ENCODE results near the gene UPF1.
A peak's percentile ranks its signal among the peaks of the same experiment; 100 is the strongest.
"Not testable (repeated sequence)": the region's sequence is repeated elsewhere in the genome, so short reads cannot be mapped to it uniquely, and the experiment has no call there.

Gene UPF1

DNA sequence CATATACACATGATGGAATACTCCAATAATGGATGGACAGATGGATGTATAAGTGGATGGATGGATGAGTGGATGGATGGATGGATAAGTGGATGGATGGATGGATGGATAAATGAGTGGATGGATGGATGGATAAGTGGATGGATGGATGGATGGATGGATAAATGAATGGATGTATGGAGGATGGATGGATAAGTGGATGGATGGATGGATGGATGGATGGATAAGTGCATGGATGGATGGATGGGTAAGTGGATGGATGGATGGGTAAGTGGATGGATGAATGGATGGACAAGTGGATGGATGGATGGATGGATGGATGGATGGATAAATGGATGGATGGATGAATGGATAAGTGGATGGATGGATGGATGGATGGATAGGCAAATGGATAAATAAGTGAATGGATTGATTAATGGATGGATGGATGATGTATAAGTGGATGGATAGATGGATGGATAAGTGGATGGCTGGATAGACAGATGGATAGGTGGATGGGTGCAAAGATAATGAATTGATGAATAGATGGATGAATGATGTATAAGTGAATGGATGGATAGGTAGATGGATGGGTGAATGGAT, 32.3 kb upstream of the UPF1 start:
- DNase-seq (ENCODE audit: low spot score), result no peak

DNA sequence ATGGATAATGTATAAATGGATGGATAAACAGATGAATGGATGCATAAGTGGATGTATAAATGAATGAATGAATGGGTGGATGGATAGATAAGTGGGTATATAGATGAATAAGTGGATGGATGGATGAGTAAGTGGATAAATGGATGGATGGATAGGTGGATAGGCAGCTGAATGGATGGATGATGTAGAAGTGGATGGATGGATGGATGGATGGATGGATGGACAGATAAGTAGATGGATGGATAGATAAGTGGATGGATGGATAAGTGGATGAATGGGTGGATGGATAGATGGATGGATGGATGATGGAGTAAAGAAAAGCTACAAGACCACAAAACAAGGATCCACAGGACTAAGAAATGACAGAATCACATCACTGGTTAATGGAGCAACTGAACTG, 31.7 kb upstream of the UPF1 start:
- DNase-seq (ENCODE audit: low spot score), result no peak

DNA sequence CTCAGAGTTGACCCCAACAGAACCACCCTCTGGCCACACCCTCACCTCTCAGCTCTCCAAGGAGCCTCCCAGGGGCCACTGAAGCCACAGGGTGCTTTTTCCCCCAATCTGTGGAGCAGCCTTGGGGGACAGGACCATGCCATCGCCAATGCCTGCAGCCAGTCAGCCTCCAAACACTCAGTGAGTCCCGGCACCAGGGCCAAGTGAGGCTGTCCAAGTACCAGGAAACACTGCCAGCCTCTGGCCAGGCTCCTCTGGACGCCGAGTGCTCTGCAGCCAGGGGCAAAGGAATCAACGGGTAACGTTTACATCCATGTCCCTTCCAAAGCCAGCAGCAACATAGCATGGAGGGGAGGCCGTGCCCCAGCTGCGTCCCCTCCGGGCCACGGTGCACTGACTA, 31.1 kb upstream of the UPF1 start:
- no peak for DNase-seq (ENCODE audit: low spot score)

DNA sequence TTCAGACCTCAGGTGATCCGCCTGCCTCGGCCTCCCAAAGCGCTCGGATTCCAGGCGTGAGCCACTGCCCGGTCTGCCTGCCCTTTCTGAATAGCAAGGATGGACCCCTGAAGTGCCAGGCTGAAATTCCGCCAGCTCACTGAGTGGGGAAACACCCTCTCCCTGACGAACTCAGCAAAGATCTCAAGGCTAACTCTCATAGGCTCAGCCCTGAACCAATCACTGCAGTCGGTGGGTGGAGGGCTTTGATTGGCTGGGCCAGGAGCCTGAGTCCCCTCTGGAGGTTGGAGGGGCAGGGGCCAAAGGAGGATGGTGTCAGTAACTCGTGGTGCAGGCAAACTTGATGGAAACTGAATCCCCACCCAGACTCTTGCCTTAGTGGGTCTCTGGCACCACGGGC, 29.4 kb upstream of the UPF1 start:
- no peak for DNase-seq (ENCODE audit: low spot score)

DNA sequence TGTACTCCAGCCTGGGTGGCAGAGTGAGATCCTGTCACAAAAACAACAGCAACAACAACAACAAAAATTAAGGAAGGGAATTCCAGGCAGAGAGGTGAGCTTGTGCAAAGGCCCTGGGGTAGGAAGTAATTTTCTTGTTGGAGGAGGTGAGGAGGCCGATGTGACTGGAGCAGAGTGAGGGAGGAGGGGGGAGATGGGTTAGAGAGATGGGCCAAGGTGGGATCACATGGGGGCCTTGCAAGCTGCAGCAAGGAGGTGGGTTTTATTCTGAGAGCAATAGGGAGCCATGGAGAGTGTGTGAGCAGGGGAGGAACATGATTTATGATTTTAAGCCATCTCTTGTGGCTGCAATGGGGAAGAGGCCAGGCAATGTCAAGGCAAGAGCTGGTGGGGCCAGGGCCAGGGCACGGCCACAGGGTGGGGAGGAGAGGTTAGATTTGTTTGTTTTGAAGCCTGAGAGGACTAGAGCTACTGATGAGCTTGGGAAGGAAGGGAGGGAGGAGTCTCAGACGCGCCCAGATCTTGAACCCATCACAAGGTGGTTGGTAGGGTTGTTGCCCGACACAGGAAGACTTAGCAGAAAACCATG, 28.1 kb upstream of the UPF1 start:
- DNase-seq (ENCODE audit: low spot score), result no peak

DNA sequence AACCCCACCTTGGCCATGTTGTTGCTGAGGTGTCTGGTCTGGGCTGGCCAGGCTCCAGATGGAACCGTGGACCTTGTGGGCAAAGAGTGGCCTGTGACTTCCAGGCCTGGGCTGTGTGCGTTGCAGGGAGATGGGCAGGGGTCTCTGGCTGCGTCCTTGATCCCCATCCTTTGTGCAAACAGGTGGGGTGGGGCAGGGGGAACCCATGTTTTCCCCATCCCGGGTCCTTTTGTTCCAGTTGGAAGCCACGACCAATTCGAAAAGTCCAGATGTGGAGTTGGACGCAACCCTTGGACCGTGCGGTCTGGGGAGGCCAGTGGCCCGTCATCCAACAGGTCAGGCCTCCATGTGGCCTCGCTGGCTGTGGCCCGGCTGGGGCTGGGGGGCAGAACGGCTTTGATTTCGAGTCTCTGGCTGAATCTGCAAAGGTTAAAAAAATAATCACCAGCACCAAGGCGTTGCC, 27.6 kb upstream of the UPF1 start:
- no peak for DNase-seq (ENCODE audit: low spot score)

DNA sequence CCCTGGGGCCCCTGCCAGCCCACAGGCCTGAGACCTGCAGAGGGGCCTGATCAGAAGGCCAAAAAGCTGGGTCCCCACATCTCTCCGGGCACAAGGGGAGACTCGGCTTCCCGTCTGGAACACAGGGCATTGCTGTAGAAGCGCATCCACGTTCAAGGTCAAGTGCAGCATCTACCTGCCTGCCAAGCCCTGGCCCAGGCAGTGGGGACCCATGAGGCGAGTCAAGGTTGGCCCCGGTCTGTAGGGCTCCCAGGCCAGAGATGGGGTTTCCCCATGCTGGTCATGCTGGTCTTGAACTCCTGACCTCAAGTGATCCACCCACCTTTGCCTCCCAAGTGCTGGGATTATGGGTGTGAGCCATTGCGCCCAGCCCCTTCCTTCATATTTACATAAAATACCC, 27.1 kb upstream of the UPF1 start:
- no peak for DNase-seq (ENCODE audit: low spot score)

DNA sequence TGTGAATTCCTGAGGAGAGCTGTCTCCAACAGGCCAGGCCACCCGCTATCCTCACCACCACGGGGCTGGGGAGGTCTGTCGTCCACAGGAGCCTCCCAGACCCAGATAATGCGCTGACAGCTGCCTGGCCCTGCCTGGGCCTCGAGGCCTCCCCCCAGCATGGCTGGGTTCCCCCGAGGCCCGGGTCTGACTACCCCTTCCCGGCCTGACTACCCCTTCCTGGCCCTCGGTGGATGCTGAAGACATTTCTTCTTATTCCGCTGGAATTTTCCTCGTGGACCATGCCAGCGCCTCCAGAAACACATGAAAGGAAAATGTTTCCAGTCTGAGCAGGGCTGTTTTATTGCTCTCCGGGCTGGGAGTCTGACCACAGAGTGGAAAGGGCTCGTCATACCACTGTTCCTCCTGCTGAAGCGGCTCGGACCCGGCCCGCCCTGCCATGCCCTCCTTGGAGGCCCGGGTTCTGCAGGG, 23.9 kb upstream of the UPF1 start:
- DNase-seq (ENCODE audit: low spot score), result no peak

DNA sequence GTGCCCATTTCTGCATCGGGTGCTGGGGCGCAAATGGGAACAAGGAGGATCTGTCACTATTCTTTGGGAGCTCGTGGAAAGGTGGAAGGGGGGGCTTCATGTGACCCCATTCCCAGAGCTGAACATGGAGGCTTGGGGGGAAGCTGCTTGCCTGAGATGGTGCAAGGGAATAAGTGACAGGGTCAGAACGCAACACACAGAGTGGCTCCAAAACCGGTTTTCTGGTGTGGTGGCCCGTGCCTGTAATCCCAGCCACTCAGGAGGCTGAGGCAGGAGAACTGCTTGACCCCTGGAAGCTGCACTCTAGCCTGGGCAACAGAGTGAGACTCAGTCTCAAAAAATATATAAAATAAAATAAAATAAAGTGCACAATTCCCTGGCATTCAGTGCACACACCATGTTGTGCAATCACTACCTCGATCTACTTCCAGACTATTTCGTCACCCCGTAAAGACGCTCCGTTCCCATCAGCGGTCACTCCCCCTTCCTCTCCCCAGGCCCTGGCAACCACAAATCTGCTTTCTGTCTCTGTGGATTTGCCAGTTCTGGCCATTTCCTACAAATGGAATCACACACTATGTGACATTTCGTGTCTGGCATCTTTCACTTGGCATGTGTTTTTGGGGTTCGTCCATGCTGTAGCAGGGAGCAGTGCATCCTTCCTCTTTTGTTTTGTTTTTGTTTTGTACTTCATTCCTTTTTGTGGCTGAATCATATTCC, 22.4 kb upstream of the UPF1 start:
- DNase-seq (ENCODE audit: low spot score), result no peak

DNA sequence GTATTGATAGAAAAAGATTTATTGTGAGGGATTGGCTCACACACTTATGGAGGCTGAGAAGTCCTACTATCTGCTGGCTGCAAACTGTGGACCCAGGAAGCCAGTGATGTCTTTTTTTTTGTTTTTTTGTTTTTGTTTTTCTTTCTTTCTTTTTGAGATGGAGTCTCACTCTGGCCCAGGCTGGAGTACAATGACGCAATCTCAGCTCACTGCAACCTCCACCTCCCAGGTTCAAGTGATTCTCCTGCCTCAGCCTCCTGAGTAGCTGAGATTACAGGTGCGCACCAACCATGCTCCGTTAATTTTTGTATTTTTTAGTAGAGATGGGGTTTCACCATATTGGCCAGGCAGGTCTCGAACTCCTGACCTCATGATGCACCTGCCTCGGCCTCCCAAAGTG, 20.1 kb upstream of the UPF1 start:
- DNase-seq (ENCODE audit: low spot score), result not testable (repeated sequence)

DNA sequence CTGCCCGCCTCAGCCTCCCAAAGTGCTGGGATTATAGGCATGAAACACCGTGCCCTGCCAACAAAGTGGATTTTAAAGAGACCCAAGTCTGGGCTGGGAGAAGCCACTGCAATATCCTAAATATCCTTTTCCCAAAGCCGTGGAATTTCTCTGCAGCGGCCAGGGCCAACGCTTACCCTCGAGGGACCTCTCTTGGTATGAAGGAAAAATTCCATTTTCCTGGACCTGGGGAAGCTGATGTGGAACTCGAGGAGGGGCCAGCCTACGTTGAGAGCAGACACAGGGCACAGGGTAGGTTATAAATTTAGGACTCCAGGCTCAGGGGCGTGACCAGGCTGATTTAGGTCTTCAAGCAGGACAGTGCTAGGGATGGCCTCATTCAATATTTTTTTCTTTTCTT, 17.7 kb upstream of the UPF1 start:
- DNase-seq (ENCODE audit: low spot score), result no peak

DNA sequence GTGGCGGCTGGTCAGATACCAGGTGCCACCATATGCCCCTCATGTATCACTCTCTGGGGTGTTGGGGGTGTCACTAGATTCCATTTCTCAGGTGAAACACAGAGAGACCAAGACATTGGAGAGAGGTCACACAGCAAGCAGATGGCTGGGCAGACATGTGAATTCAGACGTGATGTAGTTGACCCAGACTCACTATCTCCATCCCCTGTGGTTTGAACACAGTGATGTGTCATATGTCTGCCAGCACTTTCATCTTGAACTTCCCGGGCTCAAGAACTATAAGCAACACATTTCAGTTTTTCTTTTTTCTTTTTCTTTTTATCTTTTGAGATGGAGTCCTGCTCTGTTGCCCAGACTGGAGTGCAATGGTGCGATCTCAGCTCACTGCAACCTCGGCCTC, 16.1 kb upstream of the UPF1 start:
- no peak for DNase-seq (ENCODE audit: low spot score)

DNA sequence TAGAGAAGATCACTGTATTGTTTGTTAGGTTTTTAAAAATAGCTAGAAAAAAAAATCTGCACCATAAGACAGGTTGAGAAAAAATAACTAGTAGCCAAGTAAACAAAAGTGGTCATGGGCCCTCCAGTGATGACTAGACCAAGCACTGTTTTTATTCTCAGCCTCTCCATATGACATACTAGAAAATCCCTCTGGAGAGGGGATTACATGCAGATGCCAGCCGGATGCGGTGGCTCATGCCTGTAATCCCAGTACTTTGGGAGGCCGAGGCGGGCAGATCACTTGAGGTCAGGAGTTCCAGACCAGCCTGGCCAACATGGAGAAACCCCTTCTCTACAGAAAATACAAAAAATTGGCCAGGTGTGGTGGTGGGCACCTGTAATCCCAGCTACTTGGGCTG, 15.1 kb upstream of the UPF1 start:
- not testable (repeated sequence) for DNase-seq (ENCODE audit: low spot score)

DNA sequence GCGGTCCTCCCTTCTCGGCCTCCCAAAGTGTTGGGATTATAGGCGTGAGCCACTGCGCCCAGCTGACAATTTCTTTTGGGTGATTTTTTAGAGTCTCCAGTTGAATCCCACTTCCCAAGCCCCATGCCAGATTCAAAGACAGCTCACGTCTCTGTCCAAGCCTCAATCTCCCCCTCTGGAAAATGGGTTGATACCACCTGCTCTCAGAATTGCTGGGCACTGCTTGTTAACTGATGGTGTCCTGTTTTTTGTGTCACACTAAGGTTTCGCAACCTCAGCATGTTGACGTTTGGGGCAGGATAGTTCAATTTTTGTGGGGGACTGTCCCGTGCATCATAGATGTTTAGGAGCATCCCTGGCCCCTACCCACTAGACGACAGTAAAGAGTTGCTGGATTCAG, 14.2 kb upstream of the UPF1 start:
- no peak for DNase-seq (ENCODE audit: low spot score)

DNA sequence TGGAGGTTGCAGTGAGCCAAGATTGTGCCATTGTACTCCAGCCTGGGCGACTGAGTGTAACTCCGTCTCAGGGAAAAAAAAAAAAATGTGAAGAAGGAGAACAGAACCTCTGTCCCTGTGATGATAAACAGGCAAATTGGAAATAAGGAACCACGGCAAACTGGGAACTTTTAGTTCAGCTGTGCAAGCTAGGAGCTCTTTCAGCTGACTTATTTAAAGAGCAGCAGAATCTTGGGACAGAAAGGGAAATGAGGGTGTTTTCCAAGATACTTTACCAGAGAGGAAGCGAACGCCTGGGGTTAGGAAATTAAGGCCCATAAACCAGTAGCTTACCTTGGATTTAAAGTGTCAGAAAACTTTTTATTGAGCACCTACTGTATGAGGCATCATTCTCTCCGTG, 3.0 kb upstream of the UPF1 start:
- no peak for DNase-seq (ENCODE audit: low spot score)

DNA sequence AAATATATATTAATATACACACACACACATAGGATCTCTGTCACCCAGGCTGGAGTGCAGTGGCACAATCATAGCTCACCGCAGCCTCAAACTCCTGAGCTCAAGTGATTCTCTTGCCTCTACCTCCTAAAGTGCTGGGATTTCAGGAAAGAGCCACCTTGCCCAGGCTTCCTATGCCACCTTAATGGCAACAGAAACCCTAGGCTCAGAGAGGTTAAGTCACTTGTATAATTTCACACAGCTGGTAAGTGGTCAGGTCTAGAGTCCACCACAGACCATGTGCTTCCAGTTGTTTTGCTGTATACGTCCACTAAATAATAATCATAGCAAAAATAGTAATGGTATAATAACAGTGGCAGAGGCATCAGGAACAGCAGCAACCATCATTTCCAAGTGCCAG, 1.3 kb upstream of the UPF1 start:
- DNase-seq (ENCODE audit: low spot score), result no peak

DNA sequence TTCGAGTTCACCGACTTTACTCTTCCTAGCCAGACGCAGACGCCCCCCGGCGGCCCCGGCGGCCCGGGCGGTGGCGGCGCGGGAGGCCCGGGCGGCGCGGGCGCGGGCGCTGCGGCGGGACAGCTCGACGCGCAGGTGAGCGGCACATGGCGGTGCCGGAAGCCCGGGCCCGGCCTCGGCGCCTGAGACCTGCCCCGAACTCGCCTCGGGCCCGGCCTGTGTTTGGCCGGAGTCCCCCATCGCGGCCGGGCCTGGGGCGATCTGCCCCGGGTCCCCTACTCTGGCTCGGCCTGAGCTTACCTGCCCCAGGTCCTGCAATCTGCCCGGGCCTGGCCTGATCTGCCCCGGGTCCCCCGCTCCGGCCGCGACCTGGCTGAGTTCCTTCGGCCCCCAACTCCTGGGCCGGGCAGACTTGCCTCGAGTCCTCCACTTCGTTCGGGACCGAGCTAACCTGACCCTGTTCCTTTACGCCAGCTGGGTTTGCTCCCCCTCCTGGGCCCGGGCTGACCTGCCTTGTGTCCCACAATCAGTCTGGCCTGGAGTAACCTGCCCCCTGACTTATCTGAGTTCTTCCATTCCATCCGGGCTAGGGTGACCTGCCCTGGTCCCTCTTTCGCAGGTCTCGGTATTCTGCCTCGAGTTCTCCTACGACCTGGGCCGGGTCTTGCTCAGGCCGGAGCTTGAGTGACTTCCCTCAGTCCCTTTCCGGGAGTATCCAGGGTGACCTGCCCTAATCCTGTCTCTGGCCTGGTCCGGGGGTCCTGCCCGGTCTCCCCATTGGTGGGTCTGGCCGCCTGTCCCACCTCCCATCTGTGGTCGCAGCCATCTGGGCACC, 764 bp downstream of the UPF1 start:
- DNase-seq (ENCODE audit: low spot score), result peak; percentile 16

DNA sequence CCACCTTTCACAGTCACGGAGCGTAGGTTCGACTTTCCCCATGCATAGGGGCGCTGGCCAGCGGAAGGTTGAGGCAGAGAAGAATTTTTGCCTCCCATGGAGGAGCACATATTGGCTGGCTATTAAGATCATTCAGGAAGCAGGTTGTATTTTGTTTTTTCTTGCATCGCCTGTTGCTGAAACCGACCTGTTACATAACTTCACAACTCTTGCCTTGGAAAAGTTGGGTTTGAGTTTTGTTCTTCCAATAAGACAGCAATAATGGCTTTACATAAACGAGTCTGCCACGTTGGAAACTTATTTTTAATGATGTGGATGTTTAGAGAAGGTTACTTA, 1.4 kb downstream of the UPF1 start:
- DNase-seq (ENCODE audit: low spot score), result no peak

DNA sequence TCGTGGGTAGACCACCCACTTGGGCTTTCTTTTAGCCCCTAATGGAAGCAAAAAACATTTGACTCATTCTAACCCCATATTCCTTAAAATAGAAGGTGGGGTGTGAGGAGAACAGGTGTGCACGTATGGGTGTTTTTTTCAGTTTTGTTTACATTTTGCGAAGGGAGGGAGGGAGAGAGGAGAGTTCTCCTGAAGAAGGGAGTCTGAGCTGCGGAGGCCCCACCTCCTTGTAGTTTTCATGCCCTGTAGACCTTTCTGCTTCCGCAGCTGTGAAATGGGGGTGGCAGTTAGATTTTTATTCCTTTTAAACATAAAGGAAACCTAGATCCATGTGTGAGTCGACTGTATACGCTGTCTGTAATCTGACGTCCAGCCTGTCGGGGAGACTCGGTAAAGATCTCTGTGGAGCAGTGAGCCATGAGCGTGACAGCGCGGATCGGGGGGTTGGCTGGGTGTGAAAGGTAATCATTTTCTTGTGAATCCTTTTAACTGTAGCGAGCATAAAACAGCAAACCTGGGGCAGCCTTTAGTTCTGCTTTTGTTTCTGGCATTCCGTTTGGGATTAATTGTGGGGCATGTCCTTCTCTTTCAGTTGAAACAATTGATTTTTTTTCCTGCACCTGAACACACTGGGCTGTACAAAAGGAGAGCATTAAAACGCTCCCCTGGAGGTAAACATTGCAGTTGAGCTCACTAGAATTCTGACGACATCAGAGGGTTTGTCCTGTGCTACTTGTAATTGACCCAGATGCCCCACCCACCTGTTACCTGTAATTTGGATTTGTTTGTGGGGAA, 2.3 kb downstream of the UPF1 start:
- DNase-seq (ENCODE audit: low spot score), result no peak

DNA sequence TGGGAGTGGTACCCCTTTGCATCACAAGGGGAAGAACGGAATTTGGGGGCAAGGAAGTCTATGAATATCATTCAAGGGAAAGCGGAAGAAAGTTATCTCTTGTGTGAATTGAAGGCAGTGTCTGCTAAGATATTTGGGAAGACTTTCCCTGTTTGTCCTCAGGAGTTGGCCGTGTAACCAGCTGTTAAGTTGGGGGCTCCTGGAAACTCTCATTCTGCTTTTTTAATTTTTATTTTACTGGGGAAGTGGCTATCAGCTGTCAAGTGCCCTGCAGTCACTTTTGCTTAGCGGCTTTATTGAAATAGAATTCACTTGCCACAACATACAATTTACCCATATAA, 2.9 kb downstream of the UPF1 start:
- DNase-seq (ENCODE audit: low spot score), result no peak

DNA sequence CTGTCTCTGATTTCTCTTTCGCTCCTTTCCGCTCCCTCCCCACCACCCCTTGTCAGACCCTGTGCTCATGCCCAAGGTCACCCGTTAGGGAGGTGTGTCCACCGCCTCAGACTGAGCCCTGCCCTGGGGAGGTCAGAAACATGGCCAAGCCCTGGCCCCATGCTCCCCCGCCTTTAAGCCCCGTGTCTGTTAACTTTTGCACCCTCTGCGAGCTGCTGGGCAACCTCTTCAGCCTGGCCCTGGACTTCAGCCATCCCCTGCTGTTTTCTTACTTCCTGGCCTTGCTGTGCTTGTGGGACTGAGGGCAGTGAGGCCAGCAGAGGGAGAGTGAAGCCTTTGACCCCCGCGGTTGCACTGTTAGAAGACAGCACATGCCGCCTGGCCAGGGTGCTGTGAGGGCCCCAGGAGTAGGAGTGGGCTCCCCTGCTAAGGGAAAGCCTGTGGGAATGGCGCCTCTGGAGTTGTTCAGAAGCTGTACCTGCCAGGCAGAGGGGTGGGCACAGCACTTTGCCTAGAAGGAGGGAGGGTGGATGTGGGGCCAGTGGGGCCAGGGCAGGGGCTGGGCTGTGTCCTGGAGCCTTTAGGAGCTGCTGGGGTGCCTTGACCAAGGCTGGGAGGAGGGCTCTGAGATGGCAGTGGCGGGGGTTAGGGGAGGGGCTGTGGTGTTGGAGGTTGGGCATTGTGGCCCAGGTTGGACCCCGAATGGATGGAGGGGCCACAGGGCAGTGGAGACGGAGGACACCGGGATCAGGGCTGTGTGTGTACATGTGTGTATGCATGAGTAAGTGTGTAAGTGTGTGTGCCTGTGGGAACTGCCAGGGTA, 7.9 kb downstream of the UPF1 start:
- no peak for DNase-seq (ENCODE audit: low spot score)

All from SK-N-DZ (cell line).